Stimulated activated CD8-positive, alpha-beta memory T cell treated with anti-CD3 and anti-CD28 coated beads, Interleukin-12 subunit alpha, Interleukin-12 subunit beta, amount 100 ng/mL, for 4 hours (primary cell): Measurements from ENCODE around the gene UBE2H.
"Not testable (repeated sequence)": the region's sequence is repeated elsewhere in the genome, so short reads cannot be mapped to it uniquely, and the experiment has no call there.

Source experiments
- DNase-seq: peaks from one replicate; pipeline ENCODE4 v3.0.0-alpha.2; 2020; ENCODE audit warnings: low read depth

The UBE2H gene

DNA sequence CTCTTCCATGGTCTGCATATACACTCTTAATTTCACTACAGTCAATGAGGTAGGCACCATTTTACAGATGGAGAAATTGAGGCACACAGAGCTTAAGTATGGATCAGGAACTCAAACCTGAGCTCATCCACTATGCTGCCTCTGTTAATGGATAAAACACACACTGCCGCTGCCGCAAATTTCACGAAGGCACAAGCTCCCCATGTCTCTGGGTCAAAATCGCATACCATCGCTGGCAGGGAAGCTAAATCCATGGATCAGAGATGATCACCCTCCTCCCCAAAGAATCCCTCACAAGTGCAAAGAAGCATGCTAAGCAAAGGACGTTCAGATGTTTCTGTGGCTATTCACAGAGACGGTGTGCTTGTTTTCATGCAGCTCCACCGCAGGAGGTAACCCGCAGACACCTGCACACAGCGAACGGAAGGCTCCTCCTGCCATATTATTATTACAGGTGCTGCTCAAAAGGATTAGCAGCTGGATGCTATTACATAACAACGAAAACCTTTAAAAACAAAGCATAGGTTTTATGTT is 109.3 kb downstream of the UBE2H start:
- no peak for DNase-seq

DNA sequence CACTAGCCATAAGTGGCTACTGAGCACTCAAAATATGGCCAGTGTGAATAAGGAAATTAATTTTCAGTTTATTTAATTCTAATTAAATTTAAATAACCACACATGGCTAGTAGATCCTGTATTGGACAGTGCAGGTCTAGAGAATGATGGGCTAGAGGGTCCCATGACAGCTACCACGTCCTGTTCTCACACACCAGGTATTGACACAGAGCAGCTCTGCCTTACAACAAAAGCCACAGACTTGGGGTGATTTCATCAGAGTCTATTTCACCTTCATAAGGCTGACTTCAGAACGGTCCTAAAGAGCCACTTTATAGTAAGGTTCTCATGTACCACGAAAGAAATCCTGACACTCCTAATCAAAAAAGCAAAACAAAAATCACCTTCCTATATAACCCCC is 111.3 kb downstream of the UBE2H start:
- no peak for DNase-seq

DNA sequence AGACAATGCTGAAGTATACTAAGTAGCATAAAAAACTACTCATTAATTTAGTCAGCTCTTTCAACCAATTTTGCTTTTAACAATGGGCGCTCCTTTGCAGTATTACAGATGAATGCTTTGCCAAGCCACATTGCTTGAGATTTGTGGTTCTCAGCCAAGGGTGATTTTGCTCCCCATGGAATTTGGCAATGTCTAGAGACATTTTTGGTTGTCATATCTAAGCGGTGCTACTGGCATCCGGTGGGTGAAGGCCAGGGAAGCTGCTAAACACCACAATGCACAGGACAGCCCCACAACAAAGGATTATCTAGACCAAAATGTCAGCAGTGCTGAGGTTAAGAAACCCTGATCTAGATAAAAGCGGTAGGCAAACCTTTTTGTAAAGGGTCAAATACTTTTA is 112.0 kb downstream of the UBE2H start:
- DNase-seq = no peak

DNA sequence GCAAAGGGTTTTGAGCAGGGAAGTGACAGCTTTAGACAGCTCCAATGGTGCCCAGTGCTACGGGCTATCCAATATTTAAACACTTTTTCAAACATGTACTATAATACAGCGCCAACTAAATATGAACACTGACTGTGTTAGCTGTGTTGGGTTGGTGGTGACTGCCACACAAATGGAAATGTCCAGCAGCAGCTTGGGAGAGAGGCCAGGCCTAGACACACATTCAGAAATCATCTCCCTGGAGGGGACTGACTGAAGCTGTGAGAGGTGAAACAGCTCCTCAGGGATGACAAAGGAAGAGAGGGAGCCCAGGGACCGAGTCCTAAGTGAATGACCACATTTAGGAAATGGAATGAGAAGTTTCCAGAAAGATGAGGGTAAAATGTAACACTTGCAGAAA is 115.8 kb downstream of the UBE2H start:
- DNase-seq = no peak

DNA sequence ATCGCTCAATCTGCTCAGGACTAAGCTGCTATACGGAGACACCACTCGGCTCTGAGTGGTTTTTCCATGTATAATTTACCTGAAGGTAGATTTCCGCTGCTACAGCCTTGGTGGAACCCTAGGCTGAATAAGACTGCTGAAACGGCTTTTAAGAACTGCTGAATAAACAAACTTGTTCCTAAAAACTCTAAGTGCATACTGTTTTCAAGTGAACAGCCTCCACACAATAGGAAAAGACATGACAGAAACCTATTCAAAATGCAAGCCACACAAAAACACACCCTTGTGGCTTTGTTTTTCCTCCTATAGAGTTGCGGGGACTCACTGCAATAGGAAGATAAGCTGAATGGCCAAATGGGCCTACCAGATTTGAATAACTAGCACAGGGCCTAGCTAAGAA is 117.2 kb downstream of the UBE2H start:
- DNase-seq = no peak

DNA sequence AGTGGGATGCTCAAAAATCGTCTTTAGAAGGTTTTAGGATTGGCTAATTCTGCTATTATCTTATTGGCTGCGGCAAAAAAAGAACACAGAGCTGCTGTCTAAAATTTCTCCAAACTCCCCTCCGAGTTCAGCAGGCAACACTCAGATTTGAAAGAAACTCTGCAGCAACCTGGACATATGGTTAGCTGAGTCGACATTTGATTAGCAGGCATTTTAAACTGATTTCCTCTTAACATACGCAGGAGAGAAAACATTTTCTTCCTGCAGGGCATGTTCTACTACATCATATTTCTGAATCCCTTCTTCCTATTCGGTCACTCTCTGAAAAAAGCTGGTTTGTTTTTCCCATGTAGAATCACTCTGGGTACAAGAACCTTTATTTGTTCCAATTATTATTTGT is 119.4 kb downstream of the UBE2H start:
- not testable (repeated sequence) for DNase-seq

DNA sequence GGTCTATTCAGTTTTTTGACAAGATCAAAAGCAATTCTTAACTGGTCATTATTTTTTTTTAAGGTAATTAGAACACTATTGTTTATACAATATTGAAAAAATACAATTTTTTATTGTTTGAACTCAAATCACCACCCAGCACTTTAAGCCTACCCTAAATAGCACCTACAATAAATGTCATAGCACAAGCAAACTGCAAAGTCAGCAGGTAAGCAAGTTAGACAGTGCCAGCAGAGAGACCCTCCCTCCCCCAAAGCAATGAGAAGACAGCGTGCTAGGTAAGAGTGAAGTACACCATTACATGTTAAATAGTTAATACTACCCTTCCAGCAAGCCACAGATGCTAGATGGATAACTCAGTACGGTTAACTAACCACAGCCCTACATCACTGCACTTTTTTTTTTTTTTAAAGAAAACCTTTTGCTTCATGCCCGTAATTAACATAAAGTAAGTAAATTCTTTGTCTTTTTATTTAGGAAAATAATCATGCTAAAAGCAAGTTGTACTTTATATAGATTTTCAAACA is 120.0 kb downstream of the UBE2H start:
- no peak for DNase-seq

DNA sequence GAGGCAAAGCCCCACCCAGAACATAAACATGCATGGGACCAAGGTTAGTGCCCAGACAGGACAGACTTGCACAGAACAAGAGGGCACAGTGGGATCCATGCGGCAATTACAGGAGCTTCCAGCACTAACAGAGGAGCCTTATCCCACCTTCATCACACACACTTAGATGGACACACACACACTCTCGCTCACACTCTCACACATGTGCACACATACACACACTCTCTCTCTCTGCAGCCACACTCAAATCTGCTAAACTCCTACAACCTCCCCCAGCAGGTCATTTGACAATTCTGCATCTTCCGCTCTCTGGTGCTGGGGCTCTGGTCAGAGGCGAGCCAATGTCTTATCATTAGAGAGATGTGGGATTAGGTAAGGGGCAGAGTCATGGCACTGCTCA is 120.5 kb downstream of the UBE2H start:
- DNase-seq = no peak

DNA sequence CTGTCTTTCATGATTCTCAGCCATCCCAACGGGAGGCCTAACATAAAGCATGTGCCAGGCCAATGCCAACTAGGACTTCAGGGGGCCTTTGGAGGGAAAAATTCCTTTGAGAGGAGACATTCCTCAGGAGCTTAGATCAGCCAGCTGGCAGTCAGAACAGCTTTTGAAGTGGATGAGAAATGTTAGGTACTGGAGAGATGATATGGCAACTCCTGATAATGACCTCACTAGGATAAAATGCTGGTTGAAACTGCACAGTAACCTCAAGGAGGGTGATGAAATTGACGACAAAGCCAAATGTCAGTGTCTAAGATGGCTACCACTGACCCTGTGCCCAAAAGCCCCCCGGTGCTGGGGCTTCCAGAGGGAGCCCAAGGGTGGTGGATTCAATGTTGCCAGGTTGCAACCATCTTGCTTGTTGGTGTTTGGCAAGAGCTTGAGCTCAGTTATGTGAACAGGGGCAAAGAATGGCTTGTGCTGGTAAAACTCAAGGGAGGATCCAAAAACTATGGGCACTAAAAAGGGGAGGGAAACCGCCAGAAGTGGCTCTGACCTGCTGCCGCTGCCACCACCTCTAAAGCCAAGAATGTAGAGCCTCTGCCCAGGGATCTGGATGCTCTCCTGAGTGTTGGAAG is 121.2 kb downstream of the UBE2H start:
- no peak for DNase-seq

DNA sequence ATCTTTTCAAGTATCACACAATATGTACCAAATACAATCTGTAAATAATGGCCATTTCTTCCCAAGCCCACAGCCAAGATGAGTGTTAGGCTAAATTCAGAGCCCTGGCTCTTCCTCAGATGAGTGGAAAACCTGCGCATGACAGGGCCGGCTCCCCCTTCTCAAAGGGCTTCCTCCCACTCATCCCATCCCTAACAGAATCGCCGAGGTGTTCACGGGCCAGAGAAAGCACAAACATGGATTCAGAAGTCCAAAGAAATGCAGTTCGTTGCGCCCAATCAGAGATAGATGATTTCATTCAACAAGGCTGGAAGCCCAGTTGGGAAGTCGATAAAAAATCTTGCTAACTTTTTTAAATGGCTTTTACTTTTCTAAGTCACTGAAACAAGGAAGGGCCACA is 121.8 kb downstream of the UBE2H start:
- no peak for DNase-seq

DNA sequence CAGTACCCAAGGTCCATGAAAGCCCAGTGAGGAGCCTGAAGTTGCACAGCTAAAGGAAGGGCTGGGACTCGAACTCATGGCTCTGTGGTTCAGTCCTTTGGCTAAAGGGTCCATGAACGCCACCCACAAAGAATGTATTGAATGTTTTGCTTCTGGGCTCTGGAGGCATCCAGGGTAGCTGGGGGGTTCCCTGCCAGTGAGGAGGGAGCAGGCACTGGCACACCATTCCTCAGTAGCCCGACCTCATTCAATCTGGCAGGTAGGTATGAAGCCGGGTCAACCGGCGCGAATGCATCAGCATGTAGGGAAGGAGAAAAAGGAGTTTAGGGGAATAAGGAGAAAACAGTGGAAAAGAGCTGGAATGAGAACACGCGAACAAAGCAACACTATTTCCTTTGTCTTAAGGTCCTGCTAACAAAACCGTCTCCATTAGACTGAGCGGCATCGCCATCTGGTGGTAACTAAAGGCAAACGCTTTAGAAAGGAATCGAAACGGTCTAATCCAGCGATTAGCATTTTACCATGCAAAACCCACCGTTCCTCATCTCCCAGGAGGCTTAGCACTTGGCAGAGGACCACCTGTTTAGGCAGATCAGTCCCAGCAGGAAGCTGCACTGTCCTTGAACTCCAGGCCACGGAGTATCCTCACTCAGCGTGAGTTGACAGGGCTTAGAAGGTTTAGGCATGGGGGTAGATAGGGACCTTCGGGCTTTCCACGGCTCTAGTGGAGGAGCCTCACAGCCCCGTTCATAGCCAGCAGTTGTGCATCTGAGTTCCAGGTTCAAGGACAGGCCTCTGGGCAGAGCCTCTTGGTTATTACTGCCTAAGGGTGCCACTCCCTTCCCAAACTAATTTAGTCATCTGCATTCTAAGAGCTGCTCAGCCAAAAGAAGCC is 122.8 kb downstream of the UBE2H start:
- peak; percentile 22 for DNase-seq

DNA sequence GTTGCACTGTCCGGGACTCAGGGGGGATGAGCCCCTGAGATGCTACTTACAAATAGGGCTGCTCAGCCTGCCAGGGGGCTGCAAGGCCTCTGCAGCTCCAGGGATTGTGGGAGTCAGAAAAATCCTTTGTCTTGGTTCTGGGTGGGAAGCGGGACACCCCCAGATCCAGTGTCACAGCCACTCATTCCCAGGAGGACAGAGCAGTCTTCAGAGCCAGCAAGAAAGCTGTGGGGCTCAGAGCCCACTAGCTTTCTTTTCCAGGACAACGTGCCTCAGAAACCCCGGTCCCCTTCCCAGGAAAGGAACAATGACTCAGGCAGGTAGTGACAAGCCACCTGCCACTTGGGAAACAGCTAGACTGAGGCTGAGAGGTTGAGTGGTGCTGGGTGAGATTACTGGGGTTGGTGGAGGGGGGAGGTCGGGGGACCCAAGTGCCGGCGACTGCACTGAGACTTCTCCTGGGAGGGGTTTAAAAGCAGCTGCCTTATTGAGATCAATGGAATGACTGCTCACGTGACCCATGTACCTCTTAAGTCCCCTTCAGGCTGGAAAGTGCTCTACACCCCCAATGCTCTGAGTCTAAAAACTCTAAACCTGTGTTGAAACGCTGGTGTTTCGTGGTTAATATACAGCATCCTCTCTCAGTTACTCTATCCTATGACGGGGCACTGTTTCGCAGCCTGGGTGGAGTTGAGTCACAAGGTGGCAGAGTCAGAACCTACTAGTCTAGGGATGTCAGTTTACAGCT is 123.6 kb downstream of the UBE2H start:
- DNase-seq = no peak

DNA sequence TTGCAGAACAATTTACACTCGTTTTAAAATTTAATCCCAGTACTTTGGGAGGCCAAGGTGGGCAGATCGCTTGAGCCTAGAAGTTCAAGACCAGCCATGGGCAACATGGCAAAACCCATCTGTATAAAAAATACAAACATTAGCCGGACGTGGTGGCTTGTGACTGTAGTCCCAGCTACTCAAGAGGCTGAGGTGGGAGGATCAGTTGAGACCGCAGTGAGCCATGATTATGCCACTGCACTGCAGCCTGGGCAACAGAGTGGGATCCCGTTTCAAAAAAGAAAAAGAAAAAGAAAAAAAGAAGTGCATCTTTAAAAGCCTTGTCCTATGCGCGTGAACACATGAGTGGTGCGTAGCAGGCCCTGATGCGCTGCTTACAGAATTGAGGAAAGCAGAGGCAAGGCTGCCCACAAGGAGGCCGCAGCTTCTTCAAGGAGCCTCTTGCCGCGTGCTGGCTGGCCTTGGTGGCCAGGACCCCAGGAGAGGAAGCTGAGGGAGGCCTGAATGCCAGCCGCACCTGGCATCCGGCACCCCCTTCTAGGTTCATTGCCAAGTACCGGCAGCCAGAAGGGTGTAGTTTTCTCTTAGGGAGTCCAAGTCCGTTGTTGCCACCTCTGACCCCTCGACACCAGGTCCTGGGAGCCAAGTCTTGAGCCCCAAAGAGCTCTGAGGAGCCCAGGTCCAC is 124.5 kb downstream of the UBE2H start:
- no peak for DNase-seq

DNA sequence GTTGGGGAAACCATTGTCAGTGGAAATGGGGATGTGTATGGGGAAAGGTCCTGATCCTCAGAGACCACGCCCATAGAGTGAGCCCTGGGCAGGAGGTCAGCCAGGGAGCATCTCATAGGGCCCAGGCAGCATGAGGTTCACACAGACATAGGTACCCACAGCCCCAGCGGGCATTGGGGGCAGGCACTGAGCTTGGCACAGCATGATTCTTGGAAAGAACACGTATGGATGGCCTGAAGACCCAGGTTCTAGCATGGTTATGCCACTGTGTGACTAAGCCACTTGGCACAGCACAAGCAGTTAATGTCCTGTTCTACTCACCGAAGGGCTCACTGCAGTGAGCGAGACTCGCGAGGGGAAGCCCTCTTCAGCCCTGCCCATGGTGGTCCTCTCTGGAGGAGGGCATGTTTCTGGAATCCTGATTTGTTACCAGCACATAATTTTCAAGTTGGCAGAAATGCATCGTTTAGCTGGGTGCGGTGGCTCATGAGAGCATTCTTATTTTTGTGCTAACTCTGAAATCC is 125.2 kb downstream of the UBE2H start:
- DNase-seq = no peak

DNA sequence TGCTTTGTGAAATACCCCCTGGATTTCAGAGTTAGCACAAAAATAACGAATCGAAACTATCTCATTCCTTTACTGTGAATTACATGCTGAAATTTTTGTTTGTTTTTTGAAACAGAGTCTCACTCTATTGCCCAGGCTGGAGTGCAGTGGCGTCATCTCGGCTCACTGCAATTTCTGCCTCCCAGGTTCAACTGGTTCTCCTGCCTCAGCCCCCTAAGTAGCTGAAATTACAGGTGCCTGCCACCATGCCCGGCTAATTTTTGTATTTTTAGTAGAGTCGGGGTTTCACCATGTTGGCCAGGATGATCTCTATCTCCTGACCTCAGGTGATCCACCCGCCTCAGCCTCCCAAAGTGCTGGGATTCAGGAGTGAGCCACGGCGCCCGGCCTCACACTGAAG is 125.9 kb downstream of the UBE2H start:
- not testable (repeated sequence) for DNase-seq

DNA sequence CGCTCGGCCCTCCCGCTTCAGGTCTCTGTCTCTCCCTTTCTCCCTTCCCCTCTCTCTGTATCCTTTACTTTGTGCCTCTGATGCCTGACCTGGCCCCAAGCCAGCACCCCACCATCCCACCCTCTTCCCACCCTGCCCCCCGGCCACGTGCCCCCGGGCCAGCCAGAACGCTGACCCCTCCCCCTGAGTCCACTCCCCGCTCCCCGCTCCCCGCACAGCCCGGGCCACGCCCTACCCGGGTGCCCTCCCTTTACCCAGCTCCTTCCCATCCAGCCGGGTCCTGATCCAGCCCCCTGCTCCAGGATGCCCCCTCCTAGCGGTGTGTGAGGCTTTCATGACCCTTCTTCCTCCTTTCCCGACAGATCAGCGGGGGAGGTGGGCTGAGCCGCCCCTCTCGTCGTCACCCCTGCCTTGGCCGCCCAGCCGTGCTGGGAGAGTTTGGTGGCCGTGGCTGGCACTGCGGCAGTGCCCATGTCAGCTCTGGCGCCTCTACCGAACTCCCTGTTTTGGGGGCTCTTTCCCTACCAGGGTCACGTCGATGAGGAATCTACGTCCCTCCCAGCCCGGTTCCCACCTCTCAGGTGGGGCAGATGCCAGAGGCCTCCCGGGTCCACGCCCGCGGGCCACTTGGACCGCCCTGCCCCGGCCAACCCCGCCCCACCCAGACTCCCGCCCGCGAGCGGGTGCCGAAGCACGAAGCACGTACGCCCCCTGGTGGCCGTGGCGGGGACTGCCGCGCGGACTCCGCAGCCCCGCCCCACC is 127.4 kb downstream of the UBE2H start:
- peak; percentile 77 for DNase-seq

DNA sequence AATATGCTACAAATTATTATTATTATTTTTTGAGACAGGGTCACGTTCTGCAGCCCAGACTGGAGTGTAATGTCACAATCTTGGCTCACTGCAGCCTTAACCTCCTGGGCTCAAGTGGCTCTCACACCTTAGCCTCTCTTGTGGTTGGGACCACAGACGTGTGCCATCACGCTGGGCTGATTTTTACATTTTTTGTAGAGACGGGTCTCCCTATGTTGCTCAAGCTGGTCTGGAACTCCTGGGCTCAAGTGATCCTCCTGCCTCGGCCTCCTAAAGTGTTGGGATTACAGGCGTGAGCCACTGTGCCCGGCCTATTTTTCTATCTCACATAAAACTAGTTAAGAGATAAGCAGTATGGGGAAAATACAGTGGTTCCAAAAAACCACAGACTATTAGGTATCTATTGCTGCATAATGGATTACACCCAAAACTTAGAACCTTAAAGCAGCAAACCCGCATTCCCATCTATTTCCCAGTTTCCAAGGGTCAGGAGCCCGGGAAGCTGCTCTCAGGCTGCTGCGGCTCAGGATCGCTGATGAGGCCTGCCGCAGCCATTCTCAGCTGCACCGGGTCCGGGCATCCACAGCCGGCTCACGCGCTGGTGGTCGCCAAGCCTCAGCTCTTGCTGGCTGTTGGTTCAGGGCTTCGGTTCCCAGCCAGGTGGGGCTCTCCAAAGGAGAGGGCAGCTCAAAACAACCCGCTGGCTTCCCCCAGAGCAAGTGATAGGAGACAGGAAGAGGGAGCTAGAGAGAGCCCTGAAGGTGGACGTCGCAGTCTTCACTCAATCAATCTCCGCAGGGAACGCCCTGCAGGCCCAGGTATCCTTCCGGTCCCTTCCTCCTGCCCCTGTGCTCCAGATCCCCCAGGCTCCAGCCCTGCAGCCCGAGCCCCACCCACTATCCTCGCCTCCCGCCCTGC is 128.2 kb downstream of the UBE2H start:
- no peak for DNase-seq

DNA sequence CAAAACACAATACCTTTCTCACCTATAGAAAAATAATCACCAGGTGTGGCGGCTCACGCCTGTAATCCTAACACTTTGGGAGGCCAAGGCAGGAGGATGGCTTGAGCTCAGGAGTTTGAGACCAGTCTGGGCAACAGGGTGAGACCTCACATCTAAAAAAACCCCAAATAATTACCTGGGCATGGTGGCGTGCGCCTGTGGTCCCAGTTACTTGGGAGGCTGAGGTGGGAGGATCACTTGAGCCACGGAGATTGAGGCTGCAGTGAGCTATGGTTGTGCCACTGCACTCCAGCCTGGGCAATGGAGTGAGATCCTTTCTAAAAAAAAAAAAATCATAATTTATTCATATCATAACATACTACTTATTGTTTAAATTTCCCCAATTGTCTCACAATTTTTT is 129.6 kb downstream of the UBE2H start:
- DNase-seq = not testable (repeated sequence)

DNA sequence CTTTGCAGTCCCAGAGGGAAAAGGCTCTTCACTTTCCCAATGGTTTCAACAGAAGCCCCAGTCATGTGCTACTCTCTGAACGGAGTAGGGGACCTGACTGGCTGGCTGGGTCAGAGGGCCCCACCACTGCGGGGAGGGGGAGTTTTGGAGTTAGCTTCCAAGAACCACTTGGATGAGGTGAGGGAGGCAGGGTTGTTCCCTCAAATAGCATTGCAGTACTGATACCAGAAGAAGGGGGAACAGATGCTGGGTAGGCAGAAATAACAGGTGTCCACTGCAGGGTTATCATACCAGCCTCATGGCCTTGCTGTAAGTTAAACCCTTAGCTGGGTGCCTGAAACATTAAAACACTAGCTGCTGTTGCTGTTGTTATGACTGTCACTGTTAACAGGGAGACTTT is 131.3 kb downstream of the UBE2H start:
- no peak for DNase-seq

DNA sequence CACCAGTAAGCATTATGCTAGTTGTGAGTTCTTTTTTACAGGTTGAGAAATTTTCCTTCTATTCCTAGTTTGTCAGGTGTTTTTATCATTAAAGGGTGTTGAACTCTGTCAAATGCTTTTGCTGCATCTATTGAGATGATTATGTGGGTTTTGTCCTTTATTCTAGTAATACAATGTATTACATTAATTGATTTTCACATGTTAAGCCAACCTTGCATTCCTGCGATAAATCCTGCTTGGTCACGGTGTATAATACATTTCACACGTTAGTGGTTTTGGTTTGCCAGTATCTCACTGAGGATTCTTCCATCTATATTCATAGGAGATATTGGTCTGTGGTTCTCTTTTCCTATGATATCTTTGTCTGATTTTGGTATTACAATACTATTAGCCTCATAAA is 136.0 kb downstream of the UBE2H start:
- DNase-seq = no peak
